Parathyroid adenoma (tissue), 2 donors: Measurements from ENCODE around the gene ERN1.

Source experiments
- H2AFZ ChIP-seq: fragments of 300-600 bp; sonication (generic); one replicate; pipeline ENCODE4 v1.7.0; 2017; ENCODE audit warnings: antibody characterized with exemption, mild to moderate bottlenecking
- H3K27ac ChIP-seq: fragments of 300-600 bp; sonication (generic); one replicate; pipeline ENCODE4 v1.7.0; 2017
- H3K27me3 ChIP-seq: fragments of 300-600 bp; sonication (generic); one replicate; pipeline ENCODE4 v1.7.0; 2017; ENCODE audit warnings: low read length; ENCODE audit not compliant: control insufficient read depth, insufficient read depth
- H3K36me3 ChIP-seq: fragments of 300-600 bp; sonication (generic); one replicate; pipeline ENCODE4 v1.7.0; 2017; ENCODE audit warnings: low read length; ENCODE audit not compliant: control insufficient read depth, insufficient read depth
- H3K4me1 ChIP-seq: fragments of 300-600 bp; sonication (generic); one replicate; pipeline ENCODE4 v1.7.0; 2017; ENCODE audit warnings: control low read depth
- H3K4me2 ChIP-seq: fragments of 300-600 bp; sonication (generic); one replicate; pipeline ENCODE4 v1.7.0; 2017; ENCODE audit warnings: low read length
- H3K4me3 ChIP-seq: fragments of 300-600 bp; sonication (generic); one replicate; pipeline ENCODE4 v1.7.0; 2017; ENCODE audit warnings: low read depth, low read length
- H3K79me2 ChIP-seq: fragments of 300-600 bp; sonication (generic); one replicate; pipeline ENCODE4 v1.7.0; 2017; ENCODE audit warnings: control low read depth
- H3K9ac ChIP-seq: fragments of 300-600 bp; sonication (generic); one replicate; pipeline ENCODE4 v1.7.0; 2017; ENCODE audit warnings: mild to moderate bottlenecking
- H3K9me3 ChIP-seq: fragments of 300-600 bp; sonication (generic); one replicate; pipeline ENCODE4 v1.7.0; 2017; ENCODE audit warnings: low read length; ENCODE audit not compliant: control insufficient read depth
- TF ChIP-seq, protein P1 (sequence below): fragments of 300-600 bp; sonication (generic); IDR thresholded peaks from one replicate; pipeline ENCODE4 v1.7.0; 2017; ENCODE audit warnings: antibody characterized with exemption, mild to moderate bottlenecking
- donor health status: primary hyperparathyroidism.

ERN1 gene

GRCh38 chr17:64176556-64176955, 46.6 kb upstream of the ERN1 start:
- TF ChIP-seq, protein P1, sequence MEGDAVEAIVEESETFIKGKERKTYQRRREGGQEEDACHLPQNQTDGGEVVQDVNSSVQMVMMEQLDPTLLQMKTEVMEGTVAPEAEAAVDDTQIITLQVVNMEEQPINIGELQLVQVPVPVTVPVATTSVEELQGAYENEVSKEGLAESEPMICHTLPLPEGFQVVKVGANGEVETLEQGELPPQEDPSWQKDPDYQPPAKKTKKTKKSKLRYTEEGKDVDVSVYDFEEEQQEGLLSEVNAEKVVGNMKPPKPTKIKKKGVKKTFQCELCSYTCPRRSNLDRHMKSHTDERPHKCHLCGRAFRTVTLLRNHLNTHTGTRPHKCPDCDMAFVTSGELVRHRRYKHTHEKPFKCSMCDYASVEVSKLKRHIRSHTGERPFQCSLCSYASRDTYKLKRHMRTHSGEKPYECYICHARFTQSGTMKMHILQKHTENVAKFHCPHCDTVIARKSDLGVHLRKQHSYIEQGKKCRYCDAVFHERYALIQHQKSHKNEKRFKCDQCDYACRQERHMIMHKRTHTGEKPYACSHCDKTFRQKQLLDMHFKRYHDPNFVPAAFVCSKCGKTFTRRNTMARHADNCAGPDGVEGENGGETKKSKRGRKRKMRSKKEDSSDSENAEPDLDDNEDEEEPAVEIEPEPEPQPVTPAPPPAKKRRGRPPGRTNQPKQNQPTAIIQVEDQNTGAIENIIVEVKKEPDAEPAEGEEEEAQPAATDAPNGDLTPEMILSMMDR = no peak
- Histone ChIP-seq H3K4me2 (no peak overlapping the region), H3K4me3 (no peak overlapping the region), H3K27ac (peak overlapping the region; percentile 50), H3K36me3 (no peaks in the 10 kb centered on the region), H3K4me1 (peaks cover 17% of the 10 kb centered on the region), H3K27me3 (no peaks in the 10 kb centered on the region), H3K79me2 (peaks cover 14% of the 10 kb centered on the region), H2AFZ (no peak overlapping the region), H3K9me3 (no peaks in the 10 kb centered on the region), H3K9ac (no peak overlapping the region)

GRCh38 chr17:64174686-64175456, 44.9 kb upstream of the ERN1 start:
- TF ChIP-seq, protein P1 = no peak
- Histone ChIP-seq H3K27me3 (no peaks in the 10 kb centered on the region), H3K36me3 (no peaks in the 10 kb centered on the region), H3K4me1 (peaks cover 17% of the 10 kb centered on the region), H3K9me3 (no peaks in the 10 kb centered on the region), H3K4me3 (no peak overlapping the region), H3K4me2 (no peak overlapping the region), H3K79me2 (peaks cover 18% of the 10 kb centered on the region), H3K27ac (no peak overlapping the region), H3K9ac (no peak overlapping the region), H2AFZ (no peak overlapping the region)

- Histone ChIP-seq H2AFZ (no peak overlapping the region), H3K4me2 (no peak overlapping the region), H3K9me3 (no peaks in the 10 kb centered on the region), H3K27ac (no peak overlapping the region), H3K79me2 (peaks cover 13% of the 10 kb centered on the region), H3K36me3 (no peaks in the 10 kb centered on the region), H3K27me3 (no peaks in the 10 kb centered on the region), H3K4me1 (peaks cover 17% of the 10 kb centered on the region), H3K4me3 (no peak overlapping the region), H3K9ac (no peak overlapping the region)
- TF ChIP-seq, protein P1 = no peak
These were observed 43.7 kb upstream of the ERN1 start for GRCh38 chr17:64173646-64174045.

- Histone ChIP-seq H3K4me2 (no peak overlapping the region), H3K27me3 (no peaks in the 10 kb centered on the region), H3K9me3 (no peaks in the 10 kb centered on the region), H3K9ac (no peak overlapping the region), H3K36me3 (no peaks in the 10 kb centered on the region), H3K79me2 (peaks cover 13% of the 10 kb centered on the region), H3K4me1 (peaks cover 11% of the 10 kb centered on the region), H3K4me3 (no peak overlapping the region), H2AFZ (no peak overlapping the region), H3K27ac (no peak overlapping the region)
- TF ChIP-seq, protein P1 = no peak
These were observed 42.6 kb upstream of the ERN1 start for GRCh38 chr17:64172510-64172909.

DNA sequence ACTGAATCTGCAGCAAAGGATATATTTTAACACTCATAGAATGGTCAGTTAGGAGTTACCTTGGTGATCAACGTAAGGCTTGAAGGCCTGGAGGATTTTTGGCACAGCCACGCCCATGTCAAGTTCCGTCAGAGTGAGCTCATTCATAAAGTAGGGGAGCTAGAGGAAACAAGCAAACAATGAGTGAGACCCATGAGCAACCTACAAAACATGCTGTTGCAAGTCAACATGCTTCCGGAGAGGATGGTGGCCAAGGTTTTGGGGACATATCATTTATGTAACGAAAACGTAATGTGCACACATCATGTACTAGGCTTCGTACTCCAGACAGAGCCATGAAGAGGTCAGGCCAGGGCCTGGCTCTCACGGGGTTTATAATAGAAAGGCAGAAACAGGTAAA, 41.1 kb upstream of the ERN1 start:
- Histone ChIP-seq H3K4me1 (peaks cover 2% of the 10 kb centered on the region), H2AFZ (no peak overlapping the region), H3K4me2 (no peak overlapping the region), H3K9me3 (no peaks in the 10 kb centered on the region), H3K27me3 (no peaks in the 10 kb centered on the region), H3K4me3 (no peak overlapping the region), H3K9ac (no peak overlapping the region), H3K36me3 (no peaks in the 10 kb centered on the region), H3K27ac (no peak overlapping the region), H3K79me2 (peaks cover 13% of the 10 kb centered on the region)
- TF ChIP-seq, protein P1 = no peak
